ENCODE data around the gene SARM1.
"Not testable (repeated sequence)": the region's sequence is repeated elsewhere in the genome, so short reads cannot be mapped to it uniquely, and the experiment has no call there.

Gene SARM1

DNA sequence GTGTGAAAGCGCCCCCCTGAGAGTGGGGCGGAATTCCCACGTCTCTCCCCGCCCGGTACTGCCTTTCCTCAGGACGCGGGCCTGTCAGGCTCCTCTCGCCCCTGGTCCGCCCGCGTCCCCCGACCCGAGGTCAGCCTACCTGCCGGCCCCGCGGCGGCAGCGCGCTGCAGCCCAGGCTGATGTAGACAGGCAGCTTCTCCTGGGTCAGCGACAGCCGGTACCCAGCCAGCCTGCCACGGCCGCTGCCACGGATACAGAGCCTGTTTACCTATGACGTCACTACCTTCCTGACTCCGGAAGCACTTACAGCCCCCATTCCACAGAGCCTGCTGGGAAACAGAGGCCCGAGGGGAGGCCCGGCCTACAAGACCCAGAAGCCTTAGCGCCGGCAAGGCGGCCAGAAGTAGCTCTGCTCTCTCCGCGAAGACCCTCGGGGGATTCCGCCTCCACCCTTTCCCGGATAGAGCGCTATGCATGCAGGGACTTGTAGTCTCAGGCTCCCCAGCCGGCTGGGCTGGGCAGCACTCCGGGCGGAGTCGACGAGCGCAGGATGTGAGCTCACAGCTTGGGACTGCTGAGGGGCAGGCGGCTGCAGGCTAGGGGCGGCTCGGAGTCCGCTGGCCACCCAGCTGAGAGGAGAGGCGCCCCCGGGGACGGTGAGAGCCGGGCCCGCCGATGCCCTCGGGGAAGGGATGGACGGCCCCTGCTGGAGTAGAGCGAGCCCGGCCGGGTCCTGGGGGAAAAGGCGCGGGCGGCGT is 36.1 kb upstream of the SARM1 start, which contains the start of the genes IFT20 and TNFAIP1:
TSS of gene IFT20 (minus strand) at position 272 of the 758 bp plus-strand sequence. CDS start 3,487 bp downstream, outside the sequence.
TSS of gene TNFAIP1 (plus strand) at position 561 of the 758 bp plus-strand sequence. CDS start 3,761 bp downstream, outside the sequence.
- peaks cover 57% of the 10 kb centered on the region for H3K79me2 ChIP-seq (ENCODE audit: low read length)
- H4K20me1 ChIP-seq (ENCODE audit: insufficient read depth, low read length): no peaks in the 10 kb centered on the region
- peak within 1 kb of the TSS; percentile 84 for H2AFZ ChIP-seq (ENCODE audit: low read length)
- no peaks in the 10 kb centered on the region for H3F3A ChIP-seq (ENCODE audit: insufficient read depth, low read length)
- peaks cover 18% of the 10 kb centered on the region for H3K4me1 ChIP-seq (ENCODE audit: low read length)
- peak within 1 kb of the TSS; percentile 80 for H3K9ac ChIP-seq (ENCODE audit: low read length)
- no peaks in the 10 kb centered on the region for H3K27me3 ChIP-seq (replicated peaks; ENCODE audit: insufficient read depth, low read length)
- H3K36me3 ChIP-seq (replicated peaks; ENCODE audit: insufficient read depth, low read length): no peaks in the 10 kb centered on the region
- TF ChIP-seq, protein P1, sequence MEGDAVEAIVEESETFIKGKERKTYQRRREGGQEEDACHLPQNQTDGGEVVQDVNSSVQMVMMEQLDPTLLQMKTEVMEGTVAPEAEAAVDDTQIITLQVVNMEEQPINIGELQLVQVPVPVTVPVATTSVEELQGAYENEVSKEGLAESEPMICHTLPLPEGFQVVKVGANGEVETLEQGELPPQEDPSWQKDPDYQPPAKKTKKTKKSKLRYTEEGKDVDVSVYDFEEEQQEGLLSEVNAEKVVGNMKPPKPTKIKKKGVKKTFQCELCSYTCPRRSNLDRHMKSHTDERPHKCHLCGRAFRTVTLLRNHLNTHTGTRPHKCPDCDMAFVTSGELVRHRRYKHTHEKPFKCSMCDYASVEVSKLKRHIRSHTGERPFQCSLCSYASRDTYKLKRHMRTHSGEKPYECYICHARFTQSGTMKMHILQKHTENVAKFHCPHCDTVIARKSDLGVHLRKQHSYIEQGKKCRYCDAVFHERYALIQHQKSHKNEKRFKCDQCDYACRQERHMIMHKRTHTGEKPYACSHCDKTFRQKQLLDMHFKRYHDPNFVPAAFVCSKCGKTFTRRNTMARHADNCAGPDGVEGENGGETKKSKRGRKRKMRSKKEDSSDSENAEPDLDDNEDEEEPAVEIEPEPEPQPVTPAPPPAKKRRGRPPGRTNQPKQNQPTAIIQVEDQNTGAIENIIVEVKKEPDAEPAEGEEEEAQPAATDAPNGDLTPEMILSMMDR (IDR thresholded peaks at IDR 0.05; ENCODE audit: low read length): no peak
- TF ChIP-seq EZH2phosphoT487 (IDR thresholded peaks at IDR 0.05; ENCODE audit: low read length) (no peak), EZH2 (optimal IDR thresholded peaks at IDR 0.05; ENCODE audit: low read depth, low read length) (no peak)
- peak within 1 kb of the TSS; percentile 97 for H3K4me2 ChIP-seq (ENCODE audit: low read depth, low read length)
- peak; percentile 99 for DNase-seq
- no peaks in the 10 kb centered on the region for H3K9me2 ChIP-seq (replicated peaks; ENCODE audit: insufficient read depth, low read length)
- peak within 1 kb of the TSS; percentile 61; the same call in 1 of the 2 replicates for H3K27ac ChIP-seq (ENCODE audit: low read length)
- peak within 1 kb of the TSS; percentile 91 for H3K4me3 ChIP-seq (ENCODE audit: low read length)
- no peaks in the 10 kb centered on the region for H3K9me3 ChIP-seq (replicated peaks; ENCODE audit: insufficient read depth, low read length)

DNA sequence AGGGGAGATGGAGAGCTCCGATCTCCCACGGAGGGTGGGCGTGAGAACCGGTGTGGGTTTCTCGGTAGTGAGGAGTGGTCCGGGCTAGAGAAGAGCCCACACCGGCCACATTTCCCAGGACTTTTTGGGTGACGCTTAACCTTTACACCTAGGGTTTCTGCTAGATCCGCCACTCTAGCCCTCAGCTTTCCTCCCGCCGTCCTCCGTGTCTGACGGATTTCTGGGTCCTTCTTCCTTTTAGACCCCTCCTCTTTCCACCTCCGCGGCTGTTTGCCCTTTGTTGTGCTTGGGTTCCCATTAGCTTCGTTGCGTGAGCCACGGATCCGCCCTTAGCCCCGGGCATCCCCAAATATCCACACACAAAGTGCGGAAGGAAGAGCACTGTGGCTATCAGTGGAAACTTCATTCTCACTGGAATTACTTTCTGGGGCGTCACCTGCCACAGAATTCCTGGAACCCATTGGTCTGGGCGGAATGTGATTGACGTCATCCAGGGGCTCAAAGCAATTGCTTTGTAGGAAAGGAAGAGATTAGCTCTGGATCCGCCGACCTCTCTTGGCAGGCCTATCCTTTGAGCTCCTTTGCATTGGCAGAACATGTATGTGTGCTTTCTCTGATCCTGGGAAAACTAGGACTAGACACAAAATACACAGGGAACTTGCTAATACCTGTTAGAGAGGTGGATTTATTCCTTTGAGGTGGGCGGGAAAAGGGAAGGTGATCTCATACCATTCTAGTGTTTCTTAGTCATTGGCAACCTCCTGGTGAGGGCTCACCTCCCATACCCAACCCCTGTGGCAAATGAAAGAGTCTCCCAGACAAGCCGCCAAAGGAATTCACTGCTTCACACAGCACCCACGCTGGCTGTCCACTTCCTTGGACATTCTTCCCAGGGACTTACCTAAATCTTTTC is 35.3 kb upstream of the SARM1 start:
- peak overlapping the region; percentile 91 for H3K4me3 ChIP-seq (ENCODE audit: low read length)
- peaks cover 18% of the 10 kb centered on the region for H3K4me1 ChIP-seq (ENCODE audit: low read length)
- no peaks in the 10 kb centered on the region for H4K20me1 ChIP-seq (ENCODE audit: insufficient read depth, low read length)
- H2AFZ ChIP-seq (ENCODE audit: low read length): peak overlapping the region; percentile 84
- no peaks in the 10 kb centered on the region for H3K27me3 ChIP-seq (replicated peaks; ENCODE audit: insufficient read depth, low read length)
- no peaks in the 10 kb centered on the region for H3K9me2 ChIP-seq (replicated peaks; ENCODE audit: insufficient read depth, low read length)
- H3K9me3 ChIP-seq (replicated peaks; ENCODE audit: insufficient read depth, low read length): no peaks in the 10 kb centered on the region
- TF ChIP-seq EZH2phosphoT487 (IDR thresholded peaks at IDR 0.05; ENCODE audit: low read length): no peak
- H3K79me2 ChIP-seq (ENCODE audit: low read length): peaks cover 57% of the 10 kb centered on the region
- peak overlapping the region; percentile 97 for H3K4me2 ChIP-seq (ENCODE audit: low read depth, low read length)
- H3F3A ChIP-seq (ENCODE audit: insufficient read depth, low read length): no peaks in the 10 kb centered on the region
- DNase-seq: no peak
- peak overlapping the region; percentile 75 for H3K9ac ChIP-seq (ENCODE audit: low read length)
- H3K36me3 ChIP-seq (replicated peaks; ENCODE audit: insufficient read depth, low read length): no peaks in the 10 kb centered on the region
- peak overlapping the region; percentile 14; the same call in 1 of the 2 replicates for H3K27ac ChIP-seq (ENCODE audit: low read length)

DNA sequence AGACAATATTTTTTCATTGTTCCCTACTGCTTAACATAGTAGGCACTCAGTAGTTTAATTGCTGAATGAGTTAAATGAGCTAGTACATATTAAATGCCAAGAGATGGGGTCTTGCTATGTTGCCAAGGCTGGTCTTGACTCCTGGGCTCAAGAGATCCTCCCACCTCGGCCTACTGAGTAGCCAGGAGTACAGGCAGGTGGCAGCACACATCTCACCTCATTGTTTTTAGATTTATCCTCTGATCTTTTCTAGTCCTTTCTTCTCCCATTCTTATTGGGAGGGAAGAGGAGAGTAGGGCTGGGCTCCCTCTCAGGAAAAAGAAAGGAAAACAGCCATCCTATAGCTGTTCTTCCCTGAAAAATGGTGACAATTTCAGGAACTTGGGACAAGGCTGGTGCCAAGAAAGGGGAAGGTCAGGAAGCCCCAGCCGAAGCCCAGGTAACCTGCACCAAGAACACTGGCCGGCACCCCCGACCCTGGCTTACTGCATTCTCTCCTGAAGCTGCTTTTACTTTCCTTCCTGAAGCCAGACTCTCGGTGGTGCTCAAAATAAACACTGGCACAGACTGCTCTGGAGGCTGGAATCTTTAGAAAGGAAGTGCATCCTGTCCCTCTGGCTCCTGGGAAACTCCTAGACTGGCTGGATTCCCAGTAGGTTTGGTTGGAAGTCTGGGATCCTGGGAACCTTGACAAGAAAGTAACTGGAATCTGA is 33.3 kb upstream of the SARM1 start:
- Histone ChIP-seq H3F3A (ENCODE audit: insufficient read depth, low read length) (peaks cover 7% of the 10 kb centered on the region), H3K27ac (ENCODE audit: low read length) (no peak overlapping the region), H3K4me2 (ENCODE audit: low read depth, low read length) (no peak overlapping the region), H3K4me1 (ENCODE audit: low read length) (peaks cover 24% of the 10 kb centered on the region), H3K4me3 (ENCODE audit: low read length) (no peak overlapping the region), H3K9ac (ENCODE audit: low read length) (no peak overlapping the region), H2AFZ (ENCODE audit: low read length) (no peak overlapping the region), H3K9me3 (replicated peaks; ENCODE audit: insufficient read depth, low read length) (no peaks in the 10 kb centered on the region), H3K27me3 (replicated peaks; ENCODE audit: insufficient read depth, low read length) (no peaks in the 10 kb centered on the region), H3K9me2 (replicated peaks; ENCODE audit: insufficient read depth, low read length) (no peaks in the 10 kb centered on the region), H3K36me3 (replicated peaks; ENCODE audit: insufficient read depth, low read length) (no peaks in the 10 kb centered on the region), H3K79me2 (ENCODE audit: low read length) (peaks cover 48% of the 10 kb centered on the region), H4K20me1 (ENCODE audit: insufficient read depth, low read length) (no peaks in the 10 kb centered on the region)
- TF ChIP-seq EZH2 (optimal IDR thresholded peaks at IDR 0.05; ENCODE audit: low read depth, low read length) (no peak), EZH2phosphoT487 (IDR thresholded peaks at IDR 0.05; ENCODE audit: low read length) (no peak)
- TF ChIP-seq, protein P1 (IDR thresholded peaks at IDR 0.05; ENCODE audit: low read length): no peak
- DNase-seq: no peak

DNA sequence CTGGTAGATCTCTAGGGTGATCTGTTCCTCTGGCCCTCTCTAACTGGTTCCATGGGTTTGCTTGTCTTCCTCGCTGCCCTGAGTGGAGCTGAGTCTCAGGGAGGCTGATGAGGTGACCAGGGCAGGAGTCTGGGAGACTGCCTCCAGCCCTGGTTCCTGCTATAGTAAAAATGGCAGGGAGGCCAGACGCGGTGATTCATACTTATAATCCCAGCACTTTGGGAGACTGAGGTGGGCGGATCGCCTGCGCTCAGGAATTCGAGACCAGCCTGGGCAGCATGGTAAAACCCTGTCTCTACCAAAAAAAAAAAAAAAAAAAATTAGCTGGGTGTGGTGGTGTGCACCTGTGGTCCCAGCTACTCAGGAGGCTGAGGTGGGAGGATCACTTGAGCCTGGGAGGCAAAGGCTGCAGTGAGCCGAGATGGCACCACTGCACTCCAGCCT is 32.7 kb upstream of the SARM1 start:
- not testable (repeated sequence) for H3K9me2 ChIP-seq (replicated peaks; ENCODE audit: insufficient read depth, low read length); H3K4me2 ChIP-seq (ENCODE audit: low read depth, low read length); H2AFZ ChIP-seq (ENCODE audit: low read length); H3K27ac ChIP-seq (ENCODE audit: low read length); H3K36me3 ChIP-seq (replicated peaks; ENCODE audit: insufficient read depth, low read length); H4K20me1 ChIP-seq (ENCODE audit: insufficient read depth, low read length); DNase-seq; H3K27me3 ChIP-seq (replicated peaks; ENCODE audit: insufficient read depth, low read length); H3K4me3 ChIP-seq (ENCODE audit: low read length); H3K9ac ChIP-seq (ENCODE audit: low read length); H3K9me3 ChIP-seq (replicated peaks; ENCODE audit: insufficient read depth, low read length)
- H3F3A ChIP-seq (ENCODE audit: insufficient read depth, low read length): peaks cover 11% of the 10 kb centered on the region
- peaks cover 28% of the 10 kb centered on the region for H3K4me1 ChIP-seq (ENCODE audit: low read length)
- peaks cover 43% of the 10 kb centered on the region for H3K79me2 ChIP-seq (ENCODE audit: low read length)
